Putamen (tissue), 1 donor: ENCODE measurements around the gene SFI1.
"Not testable (repeated sequence)": the region's sequence is repeated elsewhere in the genome, so short reads cannot be mapped to it uniquely, and the experiment has no call there.

Experiments
- DNase-seq: peaks from one replicate; pipeline ENCODE4 v3.0.0-alpha.2; 2016; ENCODE audit warnings: low spot score

Gene SFI1

GRCh38 chr22:31496007-31496734 lies at the start of gene SFI1:
SFI1 (plus strand) TSS chr22:31496536; CDS start chr22:31508285, 11,749 bp downstream.
- DNase-seq = peak; percentile 93

GRCh38 chr22:31446767-31447166 lies 49.6 kb upstream of the SFI1 start:
- no peak for DNase-seq

GRCh38 chr22:31447337-31447736 lies 49.0 kb upstream of the SFI1 start:
- no peak for DNase-seq

- DNase-seq = no peak
Measured at GRCh38 chr22:31448382-31448781, 48.0 kb upstream of the SFI1 start.

- no peak for DNase-seq
Measured at GRCh38 chr22:31449506-31449905, 46.8 kb upstream of the SFI1 start.

GRCh38 chr22:31451709-31452571 lies 44.4 kb upstream of the SFI1 start:
- DNase-seq = no peak

GRCh38 chr22:31461699-31462098 lies 34.6 kb upstream of the SFI1 start:
- no peak for DNase-seq

GRCh38 chr22:31465307-31465706 lies 31.0 kb upstream of the SFI1 start:
- no peak for DNase-seq

- DNase-seq = no peak
Measured at GRCh38 chr22:31474743-31475142, 21.6 kb upstream of the SFI1 start.

- DNase-seq = no peak
Measured at GRCh38 chr22:31475800-31476199, 20.5 kb upstream of the SFI1 start.

GRCh38 chr22:31477329-31477728 lies 19.0 kb upstream of the SFI1 start:
- DNase-seq = no peak

- no peak for DNase-seq
Measured at GRCh38 chr22:31481129-31481528, 15.2 kb upstream of the SFI1 start.

- not testable (repeated sequence) for DNase-seq
Measured at GRCh38 chr22:31482470-31482869, 13.9 kb upstream of the SFI1 start.

GRCh38 chr22:31486369-31486768 lies 10.0 kb upstream of the SFI1 start:
- not testable (repeated sequence) for DNase-seq

GRCh38 chr22:31486951-31487350 lies 9.4 kb upstream of the SFI1 start:
- DNase-seq = no peak

- DNase-seq = no peak
Measured at GRCh38 chr22:31488346-31488883, 7.9 kb upstream of the SFI1 start.

- DNase-seq = no peak
Measured at GRCh38 chr22:31488988-31489617, 7.2 kb upstream of the SFI1 start.

GRCh38 chr22:31489632-31490495 lies 6.5 kb upstream of the SFI1 start, which contains the start of gene EIF4ENIF1:
EIF4ENIF1 (minus strand) TSS chr22:31489842; CDS start chr22:31488718, 1,124 bp downstream.
- peak; percentile 88 for DNase-seq

GRCh38 chr22:31490496-31490925 lies 5.8 kb upstream of the SFI1 start:
- peak; percentile 53 for DNase-seq

- no peak for DNase-seq
Measured at GRCh38 chr22:31491218-31491962, 4.9 kb upstream of the SFI1 start.

GRCh38 chr22:31492151-31492550 lies 4.2 kb upstream of the SFI1 start:
- DNase-seq = no peak
